Measurements from ENCODE around the gene TLX1. TPM values are rescaled to one million over a fixed set of nuclear protein-coding genes. Genes with fewer than 3 reads are reported as not detected.
A peak's percentile ranks its signal among the peaks of the same experiment; 100 is the strongest.

TLX1 gene
- total RNA-seq, 1 donor from 2014 or later = not detected

- H3K27me3 Mint-ChIP-seq = peaks cover 61% of the 10 kb centered on the region
- H3K36me3 Mint-ChIP-seq (ENCODE audit: low read depth) = no peaks in the 10 kb centered on the region
- no peak for TF ChIP-seq CTCF (IDR thresholded peaks at IDR 0.05)
- H3K27ac Mint-ChIP-seq = no peak overlapping the region
- H3K4me1 Mint-ChIP-seq = peaks cover 22% of the 10 kb centered on the region
- DNase-seq (no peak), ATAC-seq (ENCODE audit: low read depth) (no peak)
- CTCF ChIA-PET = interaction anchor here (0.8 to 4.5 kb wide), 3 partner anchors 14 to 31 kb away, joined by 3 to 26 read pairs (median 6); no protein-coding TSS in a partner anchor
- intact Hi-C loops (cut with micrococcal nuclease) = loop anchor here (10.0 kb wide), 1 partner anchor 302 kb away; no protein-coding TSS in a partner anchor
- H3K9me3 Mint-ChIP-seq = no peaks in the 10 kb centered on the region
- POLR2A ChIA-PET = no interaction called here
- H3K4me3 Mint-ChIP-seq = no peak overlapping the region
Observed at GRCh38 chr10:101126684-101127628, 4.1 kb upstream of the TLX1 start.

- CTCF ChIA-PET = interaction anchor here (4.5 kb wide), 1 partner anchor 11 kb away, joined by 26 read pairs; no protein-coding TSS in a partner anchor
- ATAC-seq (ENCODE audit: low read depth) (no peak), DNase-seq (no peak)
- H3K27me3 Mint-ChIP-seq = peaks cover 72% of the 10 kb centered on the region
- no peaks in the 10 kb centered on the region for H3K9me3 Mint-ChIP-seq
- POLR2A ChIA-PET = no interaction called here
- intact Hi-C loops (cut with micrococcal nuclease) = loop anchor here (5.0 to 10.0 kb wide), 2 partner anchors 388 to 1595 kb away; partner anchors contain the start of gene NKX2-3
- no peak overlapping the region for H3K4me3 Mint-ChIP-seq
- peaks cover 33% of the 10 kb centered on the region for H3K4me1 Mint-ChIP-seq
- H3K27ac Mint-ChIP-seq = no peak overlapping the region
- H3K36me3 Mint-ChIP-seq (ENCODE audit: low read depth) = no peaks in the 10 kb centered on the region
- no peak for TF ChIP-seq CTCF (IDR thresholded peaks at IDR 0.05)
Observed at GRCh38 chr10:101130141-101130540, 959 bp upstream of the TLX1 start.

GRCh38 chr10:101131962-101132635 is 999 bp downstream of the TLX1 start:
- Mint-ChIP-seq H3K4me1 (peaks cover 40% of the 10 kb centered on the region), H3K36me3 (ENCODE audit: low read depth) (no peaks in the 10 kb centered on the region), H3K4me3 (peak overlapping the region; percentile 12), H3K27me3 (peaks cover 67% of the 10 kb centered on the region), H3K9me3 (no peaks in the 10 kb centered on the region), H3K27ac (no peak overlapping the region)
- intact Hi-C loops (cut with micrococcal nuclease) = loop anchor here (5.0 to 10.0 kb wide), 2 partner anchors 390 to 1597 kb away; partner anchors contain the start of gene NKX2-3
- no peak for TF ChIP-seq CTCF (IDR thresholded peaks at IDR 0.05)
- ChIA-PET CTCF (interaction anchor here (1.2 to 2.5 kb wide), 2 partner anchors 10 to 82 kb away, joined by 3 to 11 read pairs; no protein-coding TSS in a partner anchor), POLR2A (interaction anchor here (0.6 kb wide), 2 partner anchors 39 to 40 kb away, joined by 3 to 5 read pairs; no protein-coding TSS in a partner anchor)
- ATAC-seq (ENCODE audit: low read depth) (no peak), DNase-seq (peak; percentile 26)

- peak overlapping the region; percentile 12 for H3K4me3 Mint-ChIP-seq
- TF ChIP-seq CTCF (IDR thresholded peaks at IDR 0.05) = no peak
- intact Hi-C loops (cut with micrococcal nuclease) = loop anchor here (5.0 to 10.0 kb wide), 2 partner anchors 391 to 1598 kb away; partner anchors contain the start of gene NKX2-3
- no peaks in the 10 kb centered on the region for H3K36me3 Mint-ChIP-seq (ENCODE audit: low read depth)
- peaks cover 67% of the 10 kb centered on the region for H3K27me3 Mint-ChIP-seq
- DNase-seq (no peak), ATAC-seq (ENCODE audit: low read depth) (no peak)
- CTCF ChIA-PET = interaction anchor here (1.2 to 2.5 kb wide), 2 partner anchors 9 to 83 kb away, joined by 3 to 11 read pairs; no protein-coding TSS in a partner anchor
- peaks cover 40% of the 10 kb centered on the region for H3K4me1 Mint-ChIP-seq
- POLR2A ChIA-PET = interaction anchor here (0.6 kb wide), 1 partner anchor 40 kb away, joined by 3 read pairs; no protein-coding TSS in a partner anchor
- no peaks in the 10 kb centered on the region for H3K9me3 Mint-ChIP-seq
- H3K27ac Mint-ChIP-seq = no peak overlapping the region
Observed at GRCh38 chr10:101132636-101133473, 1.8 kb downstream of the TLX1 start.
